Measurements from ENCODE around the gene SPEN. TPM values are rescaled to one million over a fixed set of nuclear protein-coding genes. Genes with fewer than 3 reads are reported as not detected.
"Not testable (repeated sequence)": the region's sequence is repeated elsewhere in the genome, so short reads cannot be mapped to it uniquely, and the experiment has no call there.

SPEN gene
- total RNA-seq, 1 donor from 2014 or later, result 58.3 TPM

DNA sequence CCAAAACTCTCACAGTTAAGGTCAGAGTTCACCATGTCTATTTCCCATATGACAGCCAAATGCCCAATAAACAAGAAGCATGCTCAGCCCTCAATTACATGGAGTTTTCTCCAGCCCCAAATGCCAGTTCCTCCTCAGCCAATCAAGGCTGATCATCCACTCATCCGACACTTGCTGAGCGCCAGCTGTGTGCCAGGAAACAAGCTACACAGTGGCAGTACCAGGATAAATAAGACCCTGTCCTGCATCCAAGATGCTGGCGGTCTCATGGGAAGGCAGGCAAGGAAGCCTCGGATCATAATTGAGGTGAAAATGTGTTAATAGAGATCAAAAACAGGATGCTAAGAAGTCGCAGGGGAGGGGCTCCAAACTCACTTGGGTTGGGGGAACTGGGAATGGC is 120.7 kb downstream of the SPEN start:
- FAIRE-seq (no peak), DNase-seq (ENCODE audit: low spot score in 2 of 2) (no peak)

DNA sequence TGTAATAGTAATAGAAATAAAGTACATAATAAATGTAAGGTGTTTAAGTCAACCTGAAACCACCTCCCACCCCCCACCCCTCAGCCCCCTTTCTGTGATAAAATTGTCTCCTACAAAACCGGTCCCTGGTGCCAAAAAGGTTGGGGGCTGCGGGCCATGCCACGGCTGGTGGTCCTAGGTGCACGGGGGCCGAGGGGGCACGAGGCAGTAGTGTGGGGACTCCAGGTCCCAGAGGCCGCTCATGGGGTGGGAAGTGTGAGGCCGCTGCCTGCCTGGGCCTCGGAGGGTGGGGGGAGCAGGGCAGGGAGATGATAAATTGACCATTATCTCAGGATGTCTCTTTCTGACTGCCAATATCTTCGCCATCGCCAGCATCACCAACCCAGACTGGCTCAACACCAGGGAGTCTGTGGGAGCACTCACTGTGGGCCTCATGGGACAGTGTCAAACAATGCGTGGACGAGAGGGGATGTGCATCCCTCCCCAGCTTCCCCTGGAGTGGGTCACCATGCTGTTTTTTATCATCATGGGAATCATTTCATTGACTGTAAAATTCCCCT is 121.9 kb downstream of the SPEN start:
- DNase-seq (ENCODE audit: low spot score in 2 of 2) (no peak), FAIRE-seq (no peak)

GRCh38 chr1:15970911-15971310 is 123.4 kb downstream of the SPEN start:
- DNase-seq (ENCODE audit: low spot score in 2 of 2), result no peak
- FAIRE-seq, result no peak

- DNase-seq (ENCODE audit: low spot score in 2 of 2) (no peak), FAIRE-seq (no peak)
Observed at GRCh38 chr1:15972409-15972808, 124.9 kb downstream of the SPEN start.

DNA sequence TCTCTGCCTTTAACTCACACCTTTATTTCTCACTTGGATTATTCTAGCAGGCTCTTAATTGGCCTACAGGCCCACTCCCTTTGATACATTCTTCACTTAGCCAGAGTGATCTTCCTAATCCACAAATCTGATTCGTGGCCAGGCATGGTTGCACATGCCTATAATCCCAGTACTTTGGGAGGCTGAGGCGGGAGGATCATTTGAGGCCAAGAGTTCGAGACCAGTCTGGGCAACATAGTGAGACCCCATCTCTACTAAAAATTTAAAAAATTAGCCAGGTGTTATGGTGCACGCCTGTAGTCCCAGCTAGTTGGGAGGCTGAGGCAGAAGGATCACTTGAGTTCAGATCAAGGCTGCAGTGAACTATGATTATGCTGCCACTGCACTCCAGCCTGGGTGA is 126.3 kb downstream of the SPEN start:
- FAIRE-seq (no peak), DNase-seq (ENCODE audit: low spot score in 2 of 2) (no peak)

- FAIRE-seq (no peak), DNase-seq (ENCODE audit: low spot score in 2 of 2) (no peak)
Observed at GRCh38 chr1:15974855-15975254, 127.3 kb downstream of the SPEN start.

GRCh38 chr1:15975358-15975804 is 127.9 kb downstream of the SPEN start:
- no peak for FAIRE-seq

DNA sequence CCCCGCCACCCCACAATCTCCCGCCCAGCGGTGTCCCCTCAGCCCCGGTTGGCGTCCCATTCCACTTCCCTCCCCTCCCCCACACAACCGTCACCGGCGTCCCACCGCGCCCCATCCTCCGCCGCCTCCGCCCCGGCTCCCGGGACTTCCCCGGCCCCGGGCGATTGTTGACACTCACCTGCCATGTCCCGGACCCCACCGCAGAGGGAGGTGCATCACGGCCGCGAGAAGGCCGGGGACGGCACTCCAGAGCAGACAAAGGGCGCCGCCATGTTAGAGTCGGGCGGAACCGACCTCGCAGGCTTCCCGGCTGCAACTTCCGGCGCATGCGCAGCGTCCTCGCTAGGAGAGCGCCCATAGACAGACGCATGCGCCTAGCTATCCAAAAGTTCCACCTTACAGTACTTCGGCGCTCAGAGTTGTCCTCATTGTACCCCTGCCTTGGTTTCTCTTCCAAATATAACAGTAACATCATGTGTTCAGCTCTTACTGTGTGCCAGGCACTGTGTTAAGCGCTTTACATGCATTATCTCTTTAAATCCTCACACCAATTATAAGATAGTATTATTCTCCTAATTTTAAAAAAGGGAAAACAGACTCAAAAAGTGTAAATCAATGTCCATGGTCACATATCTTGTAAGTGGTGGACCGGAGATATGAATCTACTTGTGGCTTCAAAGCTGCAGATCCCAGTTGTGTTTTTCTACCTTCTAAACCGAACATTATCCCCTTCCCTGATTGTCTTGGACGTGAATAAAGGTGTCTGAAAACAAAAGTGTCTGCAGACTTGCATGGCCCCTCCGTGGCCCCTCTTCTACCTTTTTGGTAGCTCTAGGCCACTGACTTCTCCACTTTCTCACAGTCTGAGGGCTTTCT is 128.5 kb downstream of the SPEN start, which contains the start of gene ZBTB17:
Gene ZBTB17 (minus strand): TSS at position 297 of the 876 bp plus-strand sequence. CDS start 27,606 bp downstream, outside the sequence.
- DNase-seq (ENCODE audit: low spot score in 2 of 2), result peak; percentile 87 to 88
- FAIRE-seq, result no peak

More at GRCh38 chr1:15975358-15975804, 127.9 kb downstream of the SPEN start:
- DNase-seq (ENCODE audit: low spot score in 2 of 2), result peak; percentile 76 to 80

DNA sequence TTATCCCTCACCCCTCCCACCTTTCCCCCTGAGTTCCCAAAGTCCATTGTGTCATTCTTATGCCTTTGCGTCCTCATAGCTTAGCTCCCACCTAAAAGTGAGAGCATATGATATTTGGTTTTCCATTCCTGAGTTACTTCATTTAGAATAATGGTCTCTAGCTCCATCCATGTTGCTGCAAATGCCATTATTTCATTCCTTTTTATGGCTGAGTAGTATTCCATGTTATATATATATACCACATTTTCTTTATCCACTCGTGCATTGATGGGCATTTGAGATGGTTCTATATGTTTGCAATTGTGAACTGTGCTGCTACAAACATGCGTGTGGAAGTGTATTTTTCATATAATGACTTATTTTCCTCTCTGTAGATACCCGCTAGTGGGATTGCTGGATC is 130.4 kb downstream of the SPEN start:
- FAIRE-seq; DNase-seq (ENCODE audit: low spot score in 2 of 2): not testable (repeated sequence)

DNA sequence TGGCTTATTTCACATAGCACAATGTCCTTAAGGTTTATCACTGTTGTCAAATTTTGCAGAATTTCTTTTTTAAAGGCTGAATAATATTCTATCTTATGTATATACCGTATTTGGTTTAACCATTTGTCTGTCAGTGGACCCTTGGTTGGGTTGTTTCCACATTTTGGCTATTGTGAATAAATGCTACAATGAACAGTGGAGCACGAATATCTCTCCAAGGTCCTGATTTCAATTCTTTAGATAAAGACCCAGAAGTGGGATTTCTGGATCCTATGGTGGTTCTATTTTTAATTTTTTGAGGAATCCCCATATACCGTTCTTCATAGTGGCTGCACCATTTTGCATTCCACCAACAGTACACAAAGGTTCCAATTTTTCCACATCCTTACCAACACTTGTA is 134.2 kb downstream of the SPEN start:
- FAIRE-seq, result no peak

DNA sequence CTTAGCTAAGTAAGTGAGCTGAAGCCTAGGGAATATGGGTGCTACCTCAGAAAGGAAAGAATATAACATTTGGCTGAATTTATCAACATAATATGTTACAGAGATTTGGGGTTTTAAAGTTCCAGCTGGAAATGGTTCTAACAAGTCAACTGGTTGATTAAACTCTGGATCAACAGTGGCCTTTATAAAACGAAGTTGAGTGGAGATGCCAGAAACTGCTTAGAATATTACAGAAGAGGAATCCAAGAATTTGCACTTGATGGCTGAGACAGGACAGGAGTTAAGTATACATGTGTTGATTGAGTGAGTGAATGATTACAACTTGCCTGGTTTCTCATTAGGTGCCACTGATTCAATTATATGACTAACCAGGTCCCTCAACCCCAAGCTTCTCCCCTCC is 135.8 kb downstream of the SPEN start:
- FAIRE-seq (no peak), DNase-seq (ENCODE audit: low spot score in 2 of 2) (no peak)

More for the DNA sequence above, 134.2 kb downstream of the SPEN start:
- DNase-seq (ENCODE audit: low spot score in 2 of 2), result no peak

- no peak for DNase-seq (ENCODE audit: low spot score in 2 of 2)
- no peak for FAIRE-seq
Observed at GRCh38 chr1:15985611-15986297, 138.2 kb downstream of the SPEN start.

- no peak for FAIRE-seq
- DNase-seq (ENCODE audit: low spot score in 2 of 2), result no peak
Observed at GRCh38 chr1:15988856-15989736, 141.6 kb downstream of the SPEN start.

- FAIRE-seq, result no peak
- DNase-seq (ENCODE audit: low spot score in 2 of 2), result no peak
Observed at GRCh38 chr1:15989776-15990175, 142.3 kb downstream of the SPEN start.

Small RNA genes lying within 50 kb of the gene (small RNA-seq; reads per million reads assigned to genes)
- gene AL034555.1, result not detected
- gene AL355994.1, result not detected
- not detected for gene AL355994.5

Other genes starting within 250 kb of the SPEN start
- 11.8 TPM for gene DDI2, start 230.2 kb upstream of the SPEN start, total RNA-seq
- 32.6 TPM for gene PLEKHM2, start 163.4 kb upstream of the SPEN start, total RNA-seq
- gene SLC25A34, start 111.4 kb upstream of the SPEN start, total RNA-seq, result not detected
- gene TMEM82, start 105.2 kb upstream of the SPEN start, total RNA-seq, result not detected
- 14.3 TPM for gene FBLIM1, start 88.9 kb upstream of the SPEN start, total RNA-seq
- 2.9 TPM for gene UQCRHL, start 40.1 kb upstream of the SPEN start, total RNA-seq
- gene ZBTB17, start 128.4 kb downstream of the SPEN start, total RNA-seq, result 46.9 TPM
- gene SRARP, start 156.5 kb downstream of the SPEN start, total RNA-seq, result 0.82 TPM
- gene HSPB7, start 170.3 kb downstream of the SPEN start, total RNA-seq, result not detected
- gene CLCNKA, start 174.3 kb downstream of the SPEN start, total RNA-seq, result 0.41 TPM
- under 0.01 TPM for gene CLCNKB, start 196.1 kb downstream of the SPEN start, total RNA-seq
- gene FAM131C, start 225.9 kb downstream of the SPEN start, total RNA-seq, result 1.2 TPM

Data from frontal cortex (tissue), 4 donors.